K562 (cell line): ENCODE data around the gene SLC38A10.

Experiments
- EZH2 ChIP-seq: IDR thresholded peaks from 2 replicates; pipeline ENCODE4 v1.6.1; 2012; ENCODE audit warnings: low read depth, mild to moderate bottlenecking, inconsistent platforms, low read length, borderline replicate concordance
- TCF7 ChIP-seq: sonication (generic); IDR thresholded peaks from 2 replicates; pipeline ENCODE4 v1.6.1; 2016; ENCODE audit warnings: antibody characterized with exemption, borderline replicate concordance
- ZFP30 ChIP-seq: fragments of 250-450 bp; sonication (Bioruptor Pico); IDR thresholded peaks from 2 replicates; pipeline ENCODE4 v1.8.0; 2022; ENCODE audit warnings: moderate library complexity, mild to moderate bottlenecking, inconsistent platforms, borderline replicate concordance
- ZNF274 ChIP-seq: IDR thresholded peaks from 2 replicates; pipeline ENCODE4 v1.6.1; 2011; ENCODE audit warnings: low read depth, mild to moderate bottlenecking, low read length, moderate library complexity, borderline replicate concordance

GRCh38 chr17:81200695-81201580, 94.2 kb downstream of the SLC38A10 start:
- no peak for TF ChIP-seq ZFP30 (CRISPR knock-in tag)
- TF ChIP-seq EZH2 = no peak
- no peak for TF ChIP-seq ZNF274
- TF ChIP-seq TCF7 = no peak
